HG02588 (cell line): ENCODE measurements around the gene SFXN4.

Experiments
- ATAC-seq: cut with Tn5 transposase; IDR thresholded peaks from one replicate; pipeline ENCODE4 v1.9.1; 2021; ENCODE audit warnings: mild to moderate bottlenecking, moderate library complexity; ENCODE audit not compliant: unreplicated experiment

The SFXN4 gene

GRCh38 chr10:119165171-119166117 is at the start of gene SFXN4:
SFXN4 (minus strand) TSS chr10:119165714; CDS start chr10:119165647, 67 bp downstream.
- ATAC-seq = peak; percentile 92

- no peak for ATAC-seq
Measured at GRCh38 chr10:119211625-119212441, 46.3 kb upstream of the SFXN4 start.

GRCh38 chr10:119211176-119211575 is 45.7 kb upstream of the SFXN4 start:
- ATAC-seq = no peak

- no peak for ATAC-seq
Measured at GRCh38 chr10:119210633-119211032, 45.1 kb upstream of the SFXN4 start.

- ATAC-seq = no peak
Measured at GRCh38 chr10:119209736-119210355, 44.3 kb upstream of the SFXN4 start.

GRCh38 chr10:119209035-119209735 is 43.7 kb upstream of the SFXN4 start:
- no peak for ATAC-seq

GRCh38 chr10:119208553-119208940 is 43.0 kb upstream of the SFXN4 start:
- no peak for ATAC-seq

GRCh38 chr10:119207713-119208552 is 42.4 kb upstream of the SFXN4 start:
- ATAC-seq = peak; percentile 1

- peak; percentile 81 for ATAC-seq
Measured at GRCh38 chr10:119207366-119207666, 41.8 kb upstream of the SFXN4 start, which contains the start of gene GRK5. GRK5 (plus strand) TSS chr10:119207571; CDS start chr10:119207918, 347 bp downstream.

GRCh38 chr10:119206603-119207365 is 41.3 kb upstream of the SFXN4 start:
- ATAC-seq = peak; percentile 66

- no peak for ATAC-seq
Measured at GRCh38 chr10:119205894-119206602, 40.5 kb upstream of the SFXN4 start.

GRCh38 chr10:119203006-119203405 is 37.5 kb upstream of the SFXN4 start:
- ATAC-seq = no peak

GRCh38 chr10:119201233-119201632 is 35.7 kb upstream of the SFXN4 start:
- ATAC-seq = no peak

- ATAC-seq = no peak
Measured at GRCh38 chr10:119199231-119199992, 33.9 kb upstream of the SFXN4 start.

- ATAC-seq = no peak
Measured at GRCh38 chr10:119198438-119198837, 32.9 kb upstream of the SFXN4 start.

- no peak for ATAC-seq
Measured at GRCh38 chr10:119197921-119198320, 32.4 kb upstream of the SFXN4 start.

- no peak for ATAC-seq
Measured at GRCh38 chr10:119191881-119192280, 26.4 kb upstream of the SFXN4 start.
